ENCODE measurements around the gene TRPV3.
"Not testable (repeated sequence)": the region's sequence is repeated elsewhere in the genome, so short reads cannot be mapped to it uniquely, and the experiment has no call there.

Gene TRPV3

DNA sequence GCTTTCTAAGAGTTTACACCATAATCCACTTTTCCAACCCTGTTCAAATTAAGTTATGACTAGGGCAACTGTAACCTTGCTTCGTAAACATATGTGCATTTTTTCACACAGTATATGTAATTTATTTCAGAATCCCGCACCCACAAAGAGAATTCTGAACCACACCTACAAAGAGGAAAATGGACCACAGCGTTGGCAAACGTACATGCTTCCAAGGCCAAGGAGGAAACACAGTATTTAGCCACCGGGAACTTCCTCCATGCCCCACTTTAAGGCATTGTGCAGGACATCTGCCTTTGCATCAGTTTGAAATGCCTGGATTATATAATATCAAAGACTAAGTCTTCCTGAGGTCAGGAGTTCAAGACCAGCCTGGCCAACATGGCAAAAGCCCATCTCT is 88.1 kb downstream of the TRPV3 start:
- DNase-seq = no peak

DNA sequence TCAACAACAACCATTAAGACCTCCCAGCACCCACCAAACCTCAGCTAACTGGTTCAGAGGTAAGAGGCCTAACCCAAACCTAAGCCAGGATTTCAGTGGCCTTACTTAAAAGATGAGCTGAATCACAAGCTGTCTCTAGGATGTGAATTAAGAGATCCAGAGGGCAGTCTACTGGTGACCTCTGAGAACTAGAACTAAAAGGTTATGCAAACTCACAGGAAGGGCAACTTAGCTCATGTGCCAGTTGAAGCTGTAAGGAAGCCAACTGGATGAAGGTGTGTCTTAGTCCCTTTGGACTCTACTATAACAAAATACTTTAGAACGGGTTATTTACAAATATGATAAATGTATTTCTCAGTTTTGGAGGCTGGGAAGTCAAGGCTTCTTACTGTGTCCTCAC is 91.3 kb downstream of the TRPV3 start:
- not testable (repeated sequence) for DNase-seq
